Muscle of leg (tissue), 11 donors: Measurements from ENCODE around the gene MCCD1. TPM values are rescaled to one million over a fixed set of nuclear protein-coding genes. Genes with fewer than 3 reads are reported as not detected.

Source experiments
- DNase-seq: peaks from one replicate; pipeline ENCODE4 v3.0.0; 2013
- H3K27ac ChIP-seq: one replicate; pipeline ENCODE4 v1.5.1; 2013; ENCODE audit warnings: mild to moderate bottlenecking, low read length, control low read depth
- H3K27me3 ChIP-seq: one replicate; pipeline ENCODE4 v1.6.1; 2013; ENCODE audit warnings: low read length; ENCODE audit not compliant: control insufficient read depth, insufficient read depth
- H3K36me3 ChIP-seq: one replicate; pipeline ENCODE4 v1.6.1; 2013; ENCODE audit warnings: low read length; ENCODE audit not compliant: control insufficient read depth, insufficient read depth
- H3K4me1 ChIP-seq: one replicate; pipeline ENCODE4 v1.6.1; 2013; ENCODE audit warnings: low read length; ENCODE audit not compliant: control insufficient read depth, insufficient read depth
- H3K4me3 ChIP-seq: one replicate; pipeline ENCODE4 v1.5.1; 2013; ENCODE audit warnings: low read length, control low read depth
- H3K9me3 ChIP-seq: replicated peaks from 2 replicates; pipeline ENCODE4 v1.6.1; 2013; ENCODE audit warnings: low read depth, low read length; ENCODE audit not compliant: control insufficient read depth
- WGBS: methylation state at CpG from one replicate; pipeline ENCODE4 v1.1.5; 2013; ENCODE audit warnings: missing lambda C conversion rate; ENCODE audit not compliant: insufficient coverage; 5-methylcytosine and 5-hydroxymethylcytosine counted together
- polyA plus RNA-seq, 8 donors: library from polyadenylated mRNA; unstranded; fragments of 120-200 nt; gene quantifications; one replicate each; pipeline versions ENCODE4 v1.2.1 to v1.2.3, GENCODE V29; 2013; ENCODE audit warnings: inconsistent platforms in 1 of 8, low replicate concordance in 1 of 8; ENCODE audit not compliant: insufficient read length in 8 of 8, insufficient read depth in 1 of 8
- total RNA-seq: library from RNA; stranded (reverse); fragments of 120-200 nt; gene quantifications from one replicate; pipeline ENCODE4 v1.2.4, GENCODE V29; 2013

The MCCD1 gene
- total and polyA plus RNA-seq, 9 donors: not detected

DNA sequence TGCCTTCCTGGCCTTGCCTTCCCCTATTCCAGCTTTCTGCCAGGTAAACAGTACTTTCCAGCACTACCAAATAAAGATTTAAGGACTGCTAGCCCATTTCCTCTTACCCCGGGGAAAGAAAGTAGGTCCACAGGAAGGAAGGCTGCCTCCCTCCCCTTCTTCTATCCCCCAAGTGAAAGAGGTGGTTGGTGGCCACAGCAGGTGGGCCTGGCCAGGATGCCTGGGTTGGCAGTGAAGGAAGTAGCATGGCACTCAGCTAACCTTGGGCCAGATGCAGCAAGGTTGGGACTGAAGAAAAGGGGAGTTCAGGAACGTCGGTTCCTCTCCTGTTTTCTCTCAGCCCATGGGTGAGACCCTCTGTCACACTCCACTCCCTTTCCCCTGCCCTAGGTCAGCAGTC, 27.5 kb downstream of the MCCD1 start:
- Histone ChIP-seq H3K27me3 (no peaks in the 10 kb centered on the region), H3K9me3 (no peaks in the 10 kb centered on the region), H3K4me1 (peaks cover 26% of the 10 kb centered on the region), H3K27ac (no peak overlapping the region), H3K36me3 (peaks cover 49% of the 10 kb centered on the region), H3K4me3 (no peak overlapping the region)
- DNase-seq: no peak
- 70% methylated on average over 2 of the region's 3 CpGs for WGBS

DNA sequence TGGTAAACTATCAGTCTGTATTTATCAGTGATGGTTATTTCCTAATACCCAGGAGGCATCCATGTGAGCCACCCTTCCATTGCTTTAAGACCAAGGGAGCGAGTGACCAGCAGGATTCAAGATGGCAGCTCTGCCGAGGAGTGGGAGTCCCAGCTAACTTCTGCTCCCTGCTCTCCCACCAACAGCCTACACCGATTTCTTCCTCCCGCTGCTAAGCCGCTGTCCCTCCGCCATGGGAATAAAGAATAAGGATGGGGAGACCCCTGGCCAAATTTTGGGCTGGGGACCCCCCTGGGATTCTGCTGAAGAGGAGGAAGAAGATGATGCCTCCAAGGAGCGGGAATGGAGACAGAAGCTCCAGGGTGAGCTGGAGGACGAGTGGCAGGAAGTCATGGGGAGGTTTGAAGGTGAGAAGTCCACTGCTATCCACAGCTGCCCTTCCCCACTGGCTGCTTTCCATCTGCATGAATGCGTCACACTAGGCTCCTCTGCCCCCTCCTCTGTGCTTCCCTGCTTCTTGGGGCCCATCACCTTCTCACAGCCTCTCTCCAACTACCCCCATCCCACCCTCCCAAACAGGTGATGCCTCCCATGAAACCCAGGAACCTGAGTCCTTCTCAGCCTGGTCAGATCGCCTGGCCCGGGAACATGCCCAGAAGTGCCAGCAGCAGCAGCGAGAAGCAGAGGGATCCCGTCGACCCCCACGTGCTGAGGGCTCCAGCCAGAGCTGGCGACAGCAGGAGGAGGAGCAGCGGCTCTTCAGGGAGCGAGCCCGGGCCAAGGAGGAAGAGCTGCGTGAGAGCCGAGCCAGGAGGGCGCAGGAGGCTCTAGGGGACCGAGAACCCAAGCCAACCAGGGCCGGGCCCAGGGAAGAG, 28.9 kb downstream of the MCCD1 start:
- no peaks in the 10 kb centered on the region for H3K27me3 ChIP-seq
- WGBS: 69% methylated on average over 17 of the region's 24 CpGs
- peak overlapping the region; percentile 35 for H3K27ac ChIP-seq
- H3K9me3 ChIP-seq: no peaks in the 10 kb centered on the region
- H3K4me3 ChIP-seq: no peak overlapping the region
- peaks cover 47% of the 10 kb centered on the region for H3K36me3 ChIP-seq
- H3K4me1 ChIP-seq: peaks cover 28% of the 10 kb centered on the region
- no peak for DNase-seq

DNA sequence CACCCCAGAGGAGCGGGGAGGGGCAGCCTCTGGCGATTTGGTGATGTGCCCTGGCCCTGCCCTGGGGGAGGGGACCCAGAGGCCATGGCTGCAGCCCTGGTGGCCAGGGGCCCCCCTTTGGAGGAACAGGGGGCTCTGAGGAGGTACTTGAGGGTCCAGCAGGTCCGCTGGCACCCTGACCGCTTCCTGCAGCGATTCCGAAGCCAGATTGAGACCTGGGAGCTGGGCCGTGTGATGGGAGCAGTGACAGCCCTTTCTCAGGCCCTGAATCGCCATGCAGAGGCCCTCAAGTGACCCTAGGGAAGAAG, 29.5 kb downstream of the MCCD1 start:
- Histone ChIP-seq H3K4me1 (peaks cover 28% of the 10 kb centered on the region), H3K9me3 (no peaks in the 10 kb centered on the region), H3K36me3 (peaks cover 43% of the 10 kb centered on the region), H3K27me3 (no peaks in the 10 kb centered on the region), H3K27ac (peak overlapping the region; percentile 35), H3K4me3 (no peak overlapping the region)
- no peak for DNase-seq
- WGBS: 88% methylated on average over 8 of the region's 8 CpGs

DNA sequence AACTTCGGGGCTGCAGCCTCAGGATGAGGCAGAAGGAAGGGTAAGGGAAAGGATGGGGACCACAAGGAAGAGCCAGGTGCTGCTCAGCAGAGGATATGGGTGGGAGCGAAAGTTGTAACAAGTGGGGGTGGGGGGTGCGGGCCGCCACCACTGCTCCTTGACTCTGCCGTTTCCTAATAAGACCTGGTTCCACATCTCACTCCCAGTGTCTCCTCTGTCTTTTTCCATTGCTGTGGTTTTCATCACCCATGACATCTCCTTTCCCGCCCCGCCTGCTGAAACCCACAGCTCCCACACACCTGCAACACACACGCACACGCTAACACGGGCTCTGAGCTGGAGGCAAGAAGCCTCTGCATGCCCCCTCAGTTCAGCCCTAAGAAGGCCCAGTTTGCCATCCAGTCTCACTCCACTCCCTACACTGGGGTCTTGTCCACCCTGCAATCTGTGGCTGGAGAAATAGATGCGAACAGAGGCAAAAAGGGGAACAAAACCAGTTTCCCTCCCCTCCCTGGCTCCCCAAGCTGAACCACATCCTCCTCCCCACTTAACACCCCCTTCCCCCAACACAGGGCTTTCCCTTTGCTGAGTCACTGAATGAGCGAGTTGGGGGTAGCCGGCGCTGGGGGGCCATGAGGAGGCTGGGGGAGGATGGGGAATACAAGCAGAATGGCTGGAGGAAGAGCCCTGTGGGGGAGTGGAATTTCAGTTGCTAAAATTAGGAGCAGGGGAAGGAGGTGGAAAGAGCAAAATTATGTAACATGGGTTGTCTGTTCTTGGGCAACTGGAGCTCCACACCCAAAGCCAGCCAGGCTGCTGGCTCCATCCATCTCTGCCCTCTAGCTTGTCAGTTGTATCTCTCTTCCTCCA, 30.1 kb downstream of the MCCD1 start:
- no peak overlapping the region for H3K4me3 ChIP-seq
- no peaks in the 10 kb centered on the region for H3K27me3 ChIP-seq
- H3K27ac ChIP-seq: peak overlapping the region; percentile 82
- no peaks in the 10 kb centered on the region for H3K9me3 ChIP-seq
- peaks cover 42% of the 10 kb centered on the region for H3K36me3 ChIP-seq
- peaks cover 28% of the 10 kb centered on the region for H3K4me1 ChIP-seq
- 86% methylated on average over 8 of the region's 14 CpGs for WGBS
- peak; percentile 74 for DNase-seq

DNA sequence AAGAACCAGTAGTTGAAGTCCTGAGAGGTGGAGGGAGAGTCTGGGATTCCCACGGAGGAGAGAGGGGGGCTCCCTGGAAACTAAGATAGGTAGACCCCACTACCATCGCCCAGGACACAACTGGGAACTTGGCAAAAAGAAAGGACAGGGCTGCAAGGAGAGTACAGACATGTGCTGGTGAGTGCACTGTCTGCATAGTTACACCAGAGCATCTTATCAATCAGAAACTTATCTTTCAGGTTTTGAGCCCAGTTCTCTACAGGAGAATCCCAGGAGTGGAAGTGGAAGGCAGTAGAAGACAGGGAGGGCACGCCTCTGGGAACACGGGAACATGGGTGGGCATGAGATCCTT, 30.8 kb downstream of the MCCD1 start:
- H3K27ac ChIP-seq: peak overlapping the region; percentile 82
- H3K4me3 ChIP-seq: no peak overlapping the region
- no peak for DNase-seq
- peaks cover 28% of the 10 kb centered on the region for H3K4me1 ChIP-seq
- H3K27me3 ChIP-seq: no peaks in the 10 kb centered on the region
- H3K9me3 ChIP-seq: no peaks in the 10 kb centered on the region
- WGBS: 91% methylated on average over 3 of the region's 4 CpGs
- peaks cover 42% of the 10 kb centered on the region for H3K36me3 ChIP-seq

DNA sequence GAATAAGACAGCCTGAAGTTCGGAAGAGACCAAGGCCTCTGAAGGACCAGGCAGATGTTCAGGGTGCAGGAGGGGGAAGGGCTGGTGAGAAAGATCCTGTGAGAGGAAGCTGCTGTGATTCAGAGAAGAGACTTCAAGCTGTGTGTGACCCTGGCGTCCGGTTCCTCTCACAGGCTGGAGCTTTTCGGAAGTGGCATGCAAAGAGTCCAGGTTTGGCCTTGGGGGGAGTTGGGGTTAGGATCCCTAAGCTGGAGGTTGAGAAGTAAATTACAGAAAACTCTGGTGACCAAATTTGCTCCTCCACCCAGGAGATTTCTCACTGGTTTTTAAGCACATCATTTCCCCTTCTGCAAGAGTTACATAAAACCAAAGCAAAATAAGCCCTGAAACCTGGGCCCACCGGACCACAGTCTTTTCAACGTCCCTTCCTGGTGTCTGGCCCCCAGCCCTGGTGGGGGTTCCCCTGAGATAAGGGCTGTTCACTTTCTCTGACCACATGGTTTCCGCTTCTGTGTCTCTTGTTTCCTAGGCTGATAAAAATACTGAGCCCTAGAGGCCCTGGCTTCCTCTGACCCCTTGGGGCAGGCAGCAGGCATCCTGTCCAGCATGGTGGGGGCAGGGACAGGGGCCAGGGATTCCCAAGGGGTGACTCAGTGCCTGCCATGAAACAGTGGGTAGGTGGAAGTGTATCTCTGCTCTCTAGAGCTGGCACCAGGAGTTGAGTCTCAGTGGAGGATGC, 31.4 kb downstream of the MCCD1 start:
- Histone ChIP-seq H3K27me3 (no peaks in the 10 kb centered on the region), H3K4me3 (no peak overlapping the region), H3K9me3 (no peaks in the 10 kb centered on the region), H3K4me1 (peaks cover 28% of the 10 kb centered on the region), H3K27ac (peak overlapping the region; percentile 82), H3K36me3 (peaks cover 42% of the 10 kb centered on the region)
- peak; percentile 77 for DNase-seq
- 59% methylated on average over 6 of the region's 7 CpGs for WGBS

DNA sequence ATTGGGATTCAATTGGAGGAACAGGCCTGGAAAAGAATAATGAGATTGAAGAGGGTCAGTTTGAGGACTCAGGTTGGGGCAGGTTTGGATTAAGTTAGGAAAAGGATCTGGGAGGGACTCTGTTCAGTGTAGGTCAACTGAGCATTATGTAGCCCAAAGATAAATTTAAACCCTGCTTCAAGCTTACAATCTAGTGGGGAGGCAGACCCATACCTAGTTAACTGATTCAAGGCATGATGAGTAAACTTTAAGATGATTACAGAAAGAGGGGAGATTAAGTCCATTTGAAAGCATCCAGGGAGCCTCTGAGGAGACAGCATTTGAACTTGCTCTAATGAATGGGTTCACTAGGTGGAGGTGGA, 31.9 kb downstream of the MCCD1 start:
- no peaks in the 10 kb centered on the region for H3K9me3 ChIP-seq
- H3K27me3 ChIP-seq: no peaks in the 10 kb centered on the region
- peaks cover 28% of the 10 kb centered on the region for H3K4me1 ChIP-seq
- H3K27ac ChIP-seq: peak overlapping the region; percentile 82
- DNase-seq: no peak
- H3K36me3 ChIP-seq: peaks cover 42% of the 10 kb centered on the region
- H3K4me3 ChIP-seq: no peak overlapping the region

DNA sequence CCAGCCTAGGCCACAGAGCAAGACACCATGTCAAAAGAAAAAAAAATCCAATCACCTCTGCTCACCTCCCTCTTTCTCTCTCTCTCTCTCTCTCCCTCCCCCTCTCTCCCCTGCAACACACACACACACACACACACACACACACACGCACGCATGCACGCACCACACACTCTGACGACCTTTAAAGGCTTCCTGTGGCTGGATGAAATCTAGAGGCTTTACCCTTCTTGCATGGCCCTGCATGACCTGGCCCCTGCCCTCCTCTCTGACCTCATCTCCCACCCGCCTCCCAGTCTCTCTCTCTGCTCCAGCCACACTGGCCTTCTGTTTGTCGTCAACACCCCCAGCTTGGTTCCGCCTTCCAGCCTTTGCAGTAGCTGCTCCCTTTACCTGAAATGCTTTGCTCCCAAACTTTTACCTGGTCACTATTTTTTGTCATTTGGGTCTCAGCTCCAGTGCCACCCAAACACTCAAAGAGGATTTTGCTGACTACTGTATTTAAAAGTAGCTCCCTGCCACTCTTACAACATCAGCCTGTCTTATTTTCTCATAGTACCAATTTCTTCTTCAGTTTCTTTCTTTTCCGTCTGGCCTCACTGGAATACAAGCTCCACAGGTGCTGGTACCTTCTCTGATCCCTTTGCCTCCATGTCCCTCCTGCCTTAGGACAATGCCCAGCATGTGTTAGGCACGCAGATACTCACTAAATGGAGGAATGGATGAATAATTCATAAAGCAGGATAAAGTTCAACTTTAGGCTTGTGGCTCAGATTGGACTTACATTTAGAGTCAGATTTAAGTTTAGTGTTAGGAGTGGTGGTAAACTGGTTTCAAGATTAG, 39.0 kb downstream of the MCCD1 start:
- Histone ChIP-seq H3K27ac (no peak overlapping the region), H3K4me3 (no peak overlapping the region), H3K27me3 (no peaks in the 10 kb centered on the region), H3K4me1 (no peaks in the 10 kb centered on the region), H3K9me3 (no peaks in the 10 kb centered on the region), H3K36me3 (no peaks in the 10 kb centered on the region)
- WGBS: 35% methylated on average over 6 of the region's 9 CpGs
- DNase-seq: no peak

DNA sequence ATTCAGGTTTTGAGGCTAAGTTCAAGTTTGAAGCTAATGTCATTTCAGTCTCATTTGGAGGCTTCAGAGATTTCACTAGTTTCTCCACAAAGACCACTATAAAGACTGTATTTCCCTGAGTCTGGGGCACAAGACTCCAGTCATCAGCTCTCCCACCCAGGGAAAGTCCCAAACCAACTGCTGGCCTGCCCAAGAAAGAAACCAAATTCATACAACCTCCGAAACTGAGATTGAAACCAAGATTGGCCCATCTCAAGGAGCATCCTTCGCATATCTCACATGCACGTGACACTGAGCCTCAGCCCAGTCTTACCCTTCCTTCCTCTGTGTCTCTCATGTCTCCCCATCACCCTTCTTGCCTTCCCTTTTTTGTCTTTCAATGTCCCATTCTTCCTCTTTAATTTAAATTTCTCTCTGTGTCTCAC, 39.8 kb downstream of the MCCD1 start:
- Histone ChIP-seq H3K9me3 (no peaks in the 10 kb centered on the region), H3K27ac (no peak overlapping the region), H3K27me3 (no peaks in the 10 kb centered on the region), H3K4me3 (no peak overlapping the region), H3K36me3 (no peaks in the 10 kb centered on the region), H3K4me1 (no peaks in the 10 kb centered on the region)
- 69% methylated on average over 3 of the region's 3 CpGs for WGBS
- peak; percentile 43 for DNase-seq
